ENCODE results near the gene CABCOCO1.

CABCOCO1 gene

DNA sequence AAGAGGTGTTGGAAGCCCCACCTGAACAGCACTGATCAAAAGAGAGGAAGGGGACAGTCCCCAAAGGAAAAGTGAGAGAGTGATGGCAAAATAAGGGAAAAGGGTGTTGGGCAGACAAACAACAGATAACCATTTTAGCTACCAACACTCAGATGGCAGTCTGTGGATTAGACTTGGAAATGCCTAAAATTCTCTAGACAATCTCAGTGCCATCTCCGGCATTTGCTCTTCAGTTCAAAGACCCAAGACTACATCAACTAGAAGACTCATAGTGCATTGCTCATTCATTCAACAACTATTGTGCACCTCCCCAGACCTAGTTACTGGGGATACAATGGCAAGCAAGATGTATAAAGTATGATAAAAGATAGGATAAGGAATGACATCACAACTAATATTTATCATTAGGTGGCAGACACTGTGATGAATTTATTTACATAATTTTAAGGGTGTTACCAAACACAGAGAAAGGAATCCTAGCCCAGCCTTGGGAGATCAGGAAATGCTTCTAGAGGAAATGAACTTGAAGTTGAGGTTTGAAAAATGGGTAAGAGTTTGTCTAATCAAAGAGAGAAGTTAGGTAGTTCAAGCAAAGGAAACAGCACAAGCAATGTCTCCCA lies 129.5 kb downstream of the CABCOCO1 start:
- DNase-seq, result no peak

GRCh38 chr10:61792921-61793320 lies 130.2 kb downstream of the CABCOCO1 start:
- DNase-seq, result no peak

DNA sequence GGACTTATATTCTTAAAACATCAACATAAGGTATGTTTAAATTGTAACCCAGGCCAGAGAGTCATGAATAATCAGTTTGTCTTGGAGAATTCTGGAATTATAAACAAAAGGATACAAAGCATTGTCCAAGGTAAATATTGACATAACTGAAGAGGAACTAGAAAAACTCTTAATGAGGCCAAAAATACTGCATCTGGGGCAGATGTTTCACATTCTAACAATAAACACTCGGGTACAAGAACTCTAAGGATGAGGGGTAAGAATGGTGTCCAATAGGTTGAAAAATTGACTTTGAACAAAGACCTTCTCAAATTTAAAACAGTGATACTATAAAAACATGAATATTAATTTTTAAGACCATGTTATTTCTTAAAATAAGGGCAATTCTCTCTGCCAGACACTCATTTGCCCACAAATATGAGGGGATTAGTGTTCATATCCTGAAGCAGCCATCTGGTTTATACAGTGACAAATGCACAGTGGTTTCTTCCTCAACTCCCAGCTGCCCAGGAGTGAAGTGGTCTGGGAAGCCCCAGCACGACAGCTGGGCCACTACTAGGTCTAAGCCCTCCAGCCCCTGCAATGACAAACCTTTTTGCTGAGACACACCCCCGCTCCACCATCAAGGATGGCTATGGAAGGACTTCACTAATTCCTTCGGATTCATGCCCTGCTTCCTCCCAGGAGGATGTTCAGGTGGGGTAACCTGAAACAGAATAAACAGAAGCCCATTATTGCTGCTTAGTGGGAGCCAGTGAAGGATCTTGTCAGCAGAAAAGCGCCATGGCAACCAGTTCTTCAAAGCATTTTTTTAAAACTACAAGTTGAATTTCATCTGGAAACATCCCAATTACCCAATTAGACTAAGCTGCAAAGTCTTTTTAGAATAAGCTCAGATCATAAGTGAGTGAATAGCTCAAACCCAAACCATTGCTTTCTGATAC lies 131.3 kb downstream of the CABCOCO1 start:
- no peak for DNase-seq

- DNase-seq, result no peak
Observed at GRCh38 chr10:61795147-61795546, 132.4 kb downstream of the CABCOCO1 start.

- DNase-seq, result no peak
Observed at GRCh38 chr10:61795551-61795950, 132.8 kb downstream of the CABCOCO1 start.

DNA sequence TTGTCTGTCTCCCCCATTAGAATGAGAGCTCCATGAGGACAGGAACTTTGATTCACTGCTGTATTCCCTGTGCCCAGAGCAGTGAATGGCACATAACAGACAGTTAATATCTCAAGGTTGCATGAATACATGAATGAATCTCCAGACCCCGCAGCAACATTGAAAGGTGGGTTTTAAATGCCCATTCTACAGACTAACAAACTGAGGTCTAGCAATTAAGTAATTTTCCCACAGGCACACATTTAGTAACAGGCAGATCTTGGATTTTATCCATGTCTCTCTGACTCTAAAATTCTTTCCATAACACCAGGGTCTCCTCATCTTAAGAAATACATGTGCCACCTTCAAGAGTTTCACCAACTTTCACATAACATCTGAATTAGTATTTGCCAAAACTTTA lies 134.1 kb downstream of the CABCOCO1 start:
- DNase-seq, result no peak

- DNase-seq, result no peak
Observed at GRCh38 chr10:61797304-61798153, 134.8 kb downstream of the CABCOCO1 start.

- no peak for DNase-seq
Observed at GRCh38 chr10:61798713-61799112, 136.0 kb downstream of the CABCOCO1 start.

DNA sequence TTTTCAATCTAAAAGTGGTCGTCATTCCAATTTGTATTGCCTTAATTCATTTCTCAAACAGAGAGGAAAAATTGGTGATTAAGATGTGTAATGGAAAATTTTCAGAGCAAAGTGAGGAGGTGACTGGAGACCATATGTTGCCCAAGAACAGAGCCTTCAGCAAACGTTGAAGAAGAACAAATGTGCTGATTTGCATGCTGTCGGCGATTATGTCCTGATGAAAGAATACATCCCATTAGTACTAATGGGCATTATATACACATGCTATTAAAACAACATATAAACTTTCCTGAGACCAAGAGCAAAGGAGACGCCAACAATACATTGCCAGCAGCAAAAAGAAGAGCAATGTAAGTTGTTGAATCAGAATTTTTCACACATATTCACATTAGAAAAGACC lies 138.8 kb downstream of the CABCOCO1 start:
- DNase-seq, result no peak

DNA sequence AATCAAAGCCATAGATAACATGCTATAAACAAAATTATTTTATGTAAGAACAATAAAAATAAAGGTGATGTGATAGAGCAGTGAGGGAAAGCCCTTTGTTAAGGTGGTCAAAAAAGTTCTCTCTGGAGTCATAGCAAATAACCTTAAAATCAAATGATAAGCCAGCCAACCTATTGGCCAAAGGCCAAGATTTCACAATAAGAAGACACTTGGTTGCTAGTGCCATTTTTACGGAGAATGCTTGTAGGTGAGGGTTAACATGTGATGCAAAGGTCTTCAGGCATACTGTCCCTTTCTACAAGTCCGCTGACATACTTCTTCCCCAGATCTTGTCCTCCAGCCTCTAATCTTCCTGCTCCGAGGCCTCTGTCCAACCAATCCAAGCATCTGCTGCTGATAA lies 140.5 kb downstream of the CABCOCO1 start:
- DNase-seq, result no peak

- no peak for DNase-seq
Observed at GRCh38 chr10:61804414-61804813, 141.7 kb downstream of the CABCOCO1 start.

DNA sequence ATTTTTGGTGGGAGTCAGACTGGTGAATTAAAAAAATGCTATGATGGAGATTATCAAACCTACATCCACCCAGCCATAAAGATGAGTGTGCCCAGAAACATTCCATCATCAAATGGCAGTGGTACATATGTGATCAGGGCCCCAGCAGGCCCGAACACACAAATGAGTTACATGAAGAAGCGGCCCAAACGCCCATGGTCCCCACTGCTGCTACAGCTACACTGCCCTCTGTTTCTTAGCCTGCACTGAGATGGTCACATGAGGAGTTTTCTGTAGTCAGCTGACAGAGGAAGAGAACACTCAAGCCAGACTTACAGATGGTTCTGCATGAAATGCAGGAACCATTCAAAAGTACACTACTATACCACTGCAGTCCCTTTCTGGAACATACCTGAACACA lies 142.4 kb downstream of the CABCOCO1 start:
- DNase-seq, result no peak

GRCh38 chr10:61810263-61810662 lies 147.5 kb downstream of the CABCOCO1 start:
- no peak for DNase-seq

DNA sequence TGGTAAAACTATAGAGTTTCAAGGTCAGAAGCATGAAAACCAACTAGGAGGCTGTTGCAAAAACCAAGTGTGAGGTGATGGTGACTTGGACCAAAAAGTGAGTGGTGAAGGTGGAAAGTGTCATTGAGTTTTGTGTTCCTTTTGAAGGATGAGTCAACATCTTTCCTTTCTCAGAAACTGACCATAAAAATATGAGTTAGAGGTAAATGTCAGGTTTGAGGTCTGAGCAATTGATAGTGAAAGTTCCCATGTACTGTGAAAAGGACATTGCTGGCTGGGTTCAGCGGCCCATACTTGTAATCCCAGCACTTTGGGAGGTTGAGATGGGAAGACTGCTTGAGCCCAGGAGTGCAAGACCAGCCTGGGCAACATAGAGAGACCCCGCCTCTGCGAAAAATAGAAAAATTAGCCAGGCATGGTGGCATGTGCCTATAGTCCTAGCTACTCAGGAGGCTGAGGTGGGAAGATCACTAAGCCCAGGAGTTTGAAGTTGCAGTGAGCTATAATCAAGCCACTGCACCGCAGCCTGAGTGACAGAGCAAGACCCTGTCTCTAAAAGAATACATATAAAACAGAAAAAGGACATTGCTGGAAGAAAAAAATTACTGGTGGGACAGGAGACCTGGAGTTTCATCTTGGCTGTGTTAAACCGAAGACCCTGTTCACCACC lies 149.5 kb downstream of the CABCOCO1 start:
- DNase-seq, result no peak

DNA sequence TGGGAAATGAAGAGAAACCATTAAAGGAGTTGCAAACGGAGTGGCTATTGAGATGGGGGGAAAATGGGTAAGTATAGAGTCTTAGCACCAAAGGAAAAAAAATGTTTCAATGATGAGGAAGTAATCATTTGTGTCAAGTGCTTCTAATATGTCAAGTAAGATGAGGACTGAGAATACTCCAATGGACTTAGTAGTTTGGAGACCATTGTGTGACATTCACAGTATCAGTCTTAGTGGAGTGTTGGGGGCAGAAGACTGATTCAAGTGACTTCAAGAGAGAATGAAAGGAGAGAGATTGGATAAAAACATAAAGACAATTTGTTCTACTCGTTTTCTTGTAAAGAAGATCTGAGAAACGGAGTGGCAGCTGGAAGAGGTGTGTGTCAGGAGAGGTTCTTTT lies 150.2 kb downstream of the CABCOCO1 start:
- no peak for DNase-seq

GRCh38 chr10:61814160-61814559 lies 151.4 kb downstream of the CABCOCO1 start:
- DNase-seq, result no peak

DNA sequence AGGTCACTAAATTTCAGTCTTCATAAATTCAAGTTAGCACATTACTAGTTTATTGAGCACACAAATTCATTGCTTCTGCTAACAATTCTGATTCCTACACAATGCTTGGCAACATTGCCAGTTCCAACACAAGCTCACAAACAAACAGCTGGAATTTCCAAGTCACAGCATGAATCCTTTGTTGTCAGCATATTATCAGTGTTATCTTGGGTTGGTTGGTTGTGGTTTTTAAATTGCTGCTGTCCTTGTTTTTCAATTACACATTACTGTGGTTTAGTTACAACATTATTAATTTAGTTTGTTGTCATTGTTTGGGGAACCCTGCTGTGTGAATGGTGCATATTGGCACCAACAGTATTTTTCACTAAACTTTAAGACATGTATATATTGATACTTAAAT lies 152.8 kb downstream of the CABCOCO1 start:
- no peak for DNase-seq
